Activated gamma-delta T cell (primary cell): ENCODE data around the gene CDK7.
A peak's percentile ranks its signal among the peaks of the same experiment; 100 is the strongest.
"Not testable (repeated sequence)": the region's sequence is repeated elsewhere in the genome, so short reads cannot be mapped to it uniquely, and the experiment has no call there.

Experiments
- DNase-seq: peaks from one replicate; lab custom pipeline; 2025; lab: John Stamatoyannopoulos, UW
- total RNA-seq, 2 donors: gene quantifications; one replicate each; lab custom pipeline; 2026; lab: John Stamatoyannopoulos, UW

CDK7 gene
- 27.7 to 28.7 reads per million in 2 donors for total RNA-seq

DNA sequence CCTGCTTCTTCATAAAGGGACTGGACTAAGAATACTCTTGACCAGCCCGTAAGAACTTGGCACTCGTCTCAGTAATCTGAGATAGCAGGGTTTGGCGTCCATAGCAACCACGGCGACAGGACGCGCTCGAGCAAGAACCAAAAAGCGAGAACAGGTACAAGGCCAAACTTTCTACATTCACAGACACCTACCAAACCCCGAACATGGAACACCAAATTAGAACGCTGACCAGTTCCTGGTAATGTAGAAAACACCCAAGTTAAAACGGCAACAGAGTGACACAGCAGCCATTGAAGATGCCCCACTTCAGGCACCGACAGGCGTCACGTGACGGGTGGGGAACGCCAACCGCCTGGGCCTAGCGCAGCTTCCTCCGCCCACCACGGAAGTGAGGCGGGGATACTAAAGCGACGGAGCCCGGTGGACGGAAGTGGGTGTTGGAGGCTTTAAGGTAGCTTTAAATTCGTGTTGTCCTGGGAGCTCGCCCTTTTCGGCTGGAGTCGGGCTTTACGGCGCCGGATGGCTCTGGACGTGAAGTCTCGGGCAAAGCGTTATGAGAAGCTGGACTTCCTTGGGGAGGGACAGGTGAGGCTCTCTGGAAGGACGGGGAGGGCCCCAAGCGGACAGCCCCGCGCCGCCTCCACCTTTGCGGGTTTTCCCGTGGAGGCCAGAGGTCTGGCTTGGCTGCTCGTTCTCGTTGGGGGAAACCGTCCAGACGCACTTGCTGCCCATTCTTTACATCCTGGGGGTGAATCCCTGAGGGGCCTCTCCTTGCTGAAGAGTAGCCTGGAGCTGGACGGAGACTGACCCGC lies at the start of gene CDK7:
Gene CDK7, plus strand, starts transcription at position 430 of the 812 bp plus-strand sequence. Its CDS starts 90 bp downstream, at position 520.
- DNase-seq: peak; percentile 77

DNA sequence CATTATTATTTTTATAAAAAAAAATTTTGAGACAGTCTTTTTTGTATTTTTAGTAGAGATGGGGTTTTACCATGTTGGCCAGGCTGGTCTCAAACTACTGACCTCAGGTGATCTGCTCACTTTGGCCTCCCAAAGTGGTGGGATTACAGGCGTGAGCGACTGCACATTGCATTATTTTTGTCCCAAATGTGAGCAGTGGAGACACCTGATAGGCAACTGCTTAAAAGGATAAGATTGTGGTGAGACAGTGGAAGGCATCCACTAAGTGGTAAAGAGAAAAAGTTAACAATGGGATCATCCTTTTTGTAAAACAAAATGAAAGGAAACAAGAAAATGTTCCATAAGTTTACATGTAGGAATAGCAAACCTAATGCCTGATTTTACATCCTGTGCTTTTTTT lies 47.3 kb upstream of the CDK7 start:
- no peak for DNase-seq

DNA sequence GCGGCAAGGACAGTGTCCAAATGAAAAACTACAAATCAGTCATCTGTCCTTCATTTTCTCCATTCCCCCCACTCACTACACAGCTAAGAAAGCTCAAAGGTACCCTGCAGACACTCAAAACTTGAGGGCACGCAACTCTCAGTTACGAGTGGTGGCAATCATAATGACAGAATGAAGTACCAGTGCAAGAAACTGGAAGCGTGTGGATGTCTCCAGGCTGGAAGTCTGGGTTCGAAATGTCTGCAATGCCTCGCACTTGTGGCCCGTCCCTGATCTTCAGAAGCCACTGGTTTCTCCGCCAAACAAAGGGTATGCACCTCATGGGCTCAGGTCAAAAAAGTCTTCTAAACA lies 45.9 kb upstream of the CDK7 start:
- no peak for DNase-seq

DNA sequence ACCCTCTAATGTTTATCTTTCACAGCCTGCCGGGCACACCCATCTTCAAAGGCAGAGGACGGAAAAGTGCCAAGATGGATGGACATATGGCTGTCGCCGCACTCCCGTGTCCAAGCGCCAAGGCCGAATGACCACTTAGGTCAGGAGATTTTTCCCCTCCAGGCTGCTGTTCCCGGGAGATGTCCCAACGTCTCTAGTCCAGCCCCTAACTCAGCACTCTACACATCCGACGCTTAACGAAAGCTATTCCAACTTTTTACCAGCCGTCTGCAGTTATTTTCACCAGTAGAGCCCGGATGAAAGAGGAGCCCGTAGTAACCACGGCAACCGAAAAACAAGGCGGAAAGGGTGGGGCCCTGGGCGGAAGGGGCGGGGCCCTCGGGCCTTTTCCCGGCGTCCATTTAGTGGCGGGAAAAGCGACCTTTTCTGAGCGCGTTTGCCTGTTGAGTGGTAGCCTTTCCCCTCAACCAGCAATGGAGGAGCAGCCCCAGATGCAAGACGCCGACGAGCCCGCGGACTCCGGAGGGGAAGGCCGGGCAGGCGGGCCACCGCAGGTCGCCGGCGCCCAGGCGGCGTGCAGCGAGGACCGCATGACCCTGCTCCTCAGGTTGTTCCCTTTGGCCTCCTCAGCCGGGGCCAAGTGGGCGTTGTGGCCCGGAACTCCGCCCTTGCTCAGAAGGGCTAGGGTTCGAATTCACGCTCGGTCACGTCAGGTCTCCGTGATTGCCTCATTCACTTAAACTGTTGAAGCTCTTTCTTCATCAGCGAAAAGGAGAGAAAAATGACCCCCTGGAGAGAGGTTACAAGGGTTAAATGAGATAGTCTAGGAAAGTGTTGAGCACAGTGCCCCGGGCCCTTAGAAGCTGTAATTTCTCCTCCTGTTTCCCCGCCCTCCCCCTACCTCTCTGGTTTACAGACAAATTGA lies 45.3 kb upstream of the CDK7 start, which contains the start of gene CENPH:
Gene CENPH, plus strand, starts transcription at position 422 of the 925 bp plus-strand sequence. Its CDS starts 52 bp downstream, at position 474.
- peak; percentile 67 for DNase-seq

DNA sequence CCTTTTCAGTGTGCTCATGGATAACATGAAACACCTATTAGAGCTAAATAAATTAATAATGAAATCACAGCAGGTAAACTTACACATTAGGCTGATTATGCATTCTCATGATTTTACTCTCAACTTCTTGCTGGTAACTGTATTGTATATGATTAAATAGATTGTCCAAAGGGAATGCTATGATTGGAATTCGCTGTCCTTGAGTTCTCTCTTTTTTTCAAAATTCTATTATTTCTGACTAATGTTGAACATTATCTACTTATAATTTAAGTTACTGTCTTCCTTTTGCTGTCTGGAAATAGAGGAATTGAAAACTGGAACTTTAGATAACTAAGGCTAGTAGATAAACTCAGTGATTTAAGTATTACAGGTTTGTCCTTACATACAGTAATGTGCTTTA lies 32.2 kb upstream of the CDK7 start:
- no peak for DNase-seq

DNA sequence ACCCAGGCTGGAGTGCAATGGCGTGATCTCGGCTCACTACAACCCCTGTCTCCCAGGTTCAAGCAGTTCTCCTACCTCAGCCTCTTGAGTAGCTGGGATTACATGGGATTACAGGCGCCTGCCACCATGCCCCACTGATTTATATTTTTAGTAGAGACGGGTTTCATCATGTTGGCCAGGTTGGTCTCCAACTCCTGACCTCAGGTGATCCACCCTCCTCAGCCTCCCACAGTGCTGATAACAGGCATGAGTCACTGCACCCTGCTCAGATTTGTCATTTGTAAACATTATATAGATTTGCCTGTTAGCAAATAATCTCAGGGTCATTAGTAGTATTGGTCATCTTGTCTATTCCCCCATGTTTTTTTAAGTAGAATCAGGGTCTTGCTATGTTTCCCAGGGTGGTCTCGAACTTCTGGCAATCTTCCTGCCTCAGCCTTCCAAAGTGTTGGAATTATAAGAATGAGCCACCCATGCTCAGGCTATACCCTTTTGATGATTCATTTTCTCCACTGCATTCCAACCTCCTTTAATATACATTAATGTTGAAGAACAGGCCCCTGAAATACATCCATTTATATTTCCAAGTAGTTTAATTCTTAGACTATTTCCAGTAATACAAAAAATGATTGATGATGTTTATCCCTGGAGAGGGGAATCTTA lies 28.0 kb upstream of the CDK7 start:
- no peak for DNase-seq

DNA sequence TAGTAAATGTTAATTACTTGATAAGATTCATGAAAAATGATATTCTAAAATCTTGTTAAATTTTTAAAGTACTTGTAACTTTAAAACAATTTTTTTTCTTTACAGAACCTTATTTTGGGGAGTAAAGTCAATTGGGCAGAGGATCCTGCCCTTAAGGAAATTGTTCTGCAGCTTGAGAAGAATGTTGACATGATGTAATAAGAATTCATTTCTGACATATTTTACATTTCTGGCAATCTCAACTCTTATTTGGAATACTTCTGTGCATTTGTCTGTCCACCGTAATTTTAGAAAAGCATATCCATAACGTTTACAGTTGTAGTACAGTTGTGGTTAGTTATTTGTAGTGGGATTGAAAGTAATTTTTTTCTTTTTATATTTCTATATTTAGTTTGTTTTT lies 25.1 kb upstream of the CDK7 start:
- no peak for DNase-seq

DNA sequence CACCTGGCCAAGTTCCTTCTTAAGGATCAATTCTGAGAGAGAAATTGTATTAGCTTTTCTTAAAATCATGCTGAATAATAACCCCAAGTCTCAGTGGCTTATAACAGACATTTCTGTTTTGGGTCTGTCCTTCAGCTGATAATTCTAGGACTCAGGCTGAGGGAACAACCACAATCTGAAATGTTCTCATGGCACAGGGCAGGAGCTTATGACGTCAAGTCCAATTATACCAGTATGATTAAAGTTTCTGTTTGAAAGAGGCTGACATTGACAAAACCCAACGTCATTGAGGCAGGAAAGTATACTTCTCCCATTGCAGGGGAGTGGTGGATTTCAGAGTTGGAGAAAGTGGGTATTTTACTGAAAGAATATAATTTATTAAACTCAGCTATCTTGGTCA lies 23.5 kb upstream of the CDK7 start:
- DNase-seq: no peak

DNA sequence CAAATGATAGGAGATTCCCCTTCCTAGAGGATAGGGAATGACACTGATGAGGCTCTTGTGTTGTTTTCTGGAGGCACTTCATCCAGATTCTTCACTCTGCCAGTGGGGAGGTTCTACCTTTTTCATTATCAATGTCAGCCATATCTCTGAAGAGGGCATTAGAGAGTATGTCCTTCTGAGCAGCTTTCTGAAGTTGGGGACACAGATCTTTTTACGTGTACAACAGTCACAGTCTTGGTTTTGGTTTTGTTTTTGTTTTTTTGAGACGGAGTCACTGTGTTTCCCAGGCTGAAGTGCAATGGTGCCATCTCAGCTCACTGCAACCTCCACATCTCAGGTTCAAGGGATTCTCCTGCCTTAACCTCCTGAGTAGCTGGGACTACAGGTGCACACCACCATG lies 22.7 kb upstream of the CDK7 start:
- no peak for DNase-seq

DNA sequence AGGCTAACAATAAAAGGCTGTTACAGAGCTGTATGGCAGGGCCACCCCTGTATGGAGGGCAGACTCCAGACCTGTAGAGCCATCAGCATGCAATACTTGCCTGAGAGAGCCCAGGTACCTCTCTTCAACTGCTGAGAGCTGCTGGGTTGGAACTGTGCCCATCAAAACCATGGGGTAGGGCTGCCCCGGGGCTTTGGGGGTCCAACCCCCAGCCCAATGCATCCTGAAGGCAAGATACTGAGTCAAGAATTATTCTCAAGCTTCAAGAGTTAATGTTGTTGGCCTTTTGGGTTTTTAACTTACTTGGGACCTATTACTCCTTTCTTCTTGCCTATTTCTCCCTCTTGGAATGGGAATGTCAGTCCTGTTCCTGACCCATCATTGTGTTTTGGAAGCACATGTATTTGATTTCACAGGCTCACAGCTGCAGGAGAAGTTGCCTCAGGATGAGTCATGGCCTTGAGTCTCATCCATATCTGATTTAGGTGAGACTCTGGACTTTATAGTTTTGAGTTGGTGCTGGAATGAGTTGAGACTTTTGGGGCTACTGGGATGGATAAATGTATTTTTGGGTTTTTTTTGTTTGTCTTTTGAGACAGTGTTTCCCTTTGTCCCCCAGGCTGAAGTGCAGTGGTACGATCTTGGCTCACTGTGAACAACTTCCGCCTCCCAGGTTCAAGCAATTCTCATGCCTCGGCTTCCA lies 21.0 kb upstream of the CDK7 start:
- DNase-seq: no peak

DNA sequence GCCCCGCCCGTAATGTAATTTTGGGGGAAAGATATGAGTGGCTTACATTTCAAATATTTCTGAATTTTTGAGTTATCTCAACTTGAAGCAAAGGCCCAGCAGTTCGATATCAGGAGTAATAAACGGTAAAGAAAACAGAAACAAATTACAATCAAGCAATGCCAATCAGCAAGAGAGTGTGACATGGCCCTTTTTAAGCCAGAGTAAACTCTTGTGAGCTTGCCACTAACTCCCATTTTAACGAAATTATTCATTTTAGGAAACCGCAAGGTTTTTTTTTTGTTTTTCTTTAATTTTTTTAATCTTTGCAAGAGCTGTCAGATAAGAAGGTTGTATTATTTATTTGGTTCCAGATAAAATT lies 17.6 kb upstream of the CDK7 start:
- DNase-seq: no peak

DNA sequence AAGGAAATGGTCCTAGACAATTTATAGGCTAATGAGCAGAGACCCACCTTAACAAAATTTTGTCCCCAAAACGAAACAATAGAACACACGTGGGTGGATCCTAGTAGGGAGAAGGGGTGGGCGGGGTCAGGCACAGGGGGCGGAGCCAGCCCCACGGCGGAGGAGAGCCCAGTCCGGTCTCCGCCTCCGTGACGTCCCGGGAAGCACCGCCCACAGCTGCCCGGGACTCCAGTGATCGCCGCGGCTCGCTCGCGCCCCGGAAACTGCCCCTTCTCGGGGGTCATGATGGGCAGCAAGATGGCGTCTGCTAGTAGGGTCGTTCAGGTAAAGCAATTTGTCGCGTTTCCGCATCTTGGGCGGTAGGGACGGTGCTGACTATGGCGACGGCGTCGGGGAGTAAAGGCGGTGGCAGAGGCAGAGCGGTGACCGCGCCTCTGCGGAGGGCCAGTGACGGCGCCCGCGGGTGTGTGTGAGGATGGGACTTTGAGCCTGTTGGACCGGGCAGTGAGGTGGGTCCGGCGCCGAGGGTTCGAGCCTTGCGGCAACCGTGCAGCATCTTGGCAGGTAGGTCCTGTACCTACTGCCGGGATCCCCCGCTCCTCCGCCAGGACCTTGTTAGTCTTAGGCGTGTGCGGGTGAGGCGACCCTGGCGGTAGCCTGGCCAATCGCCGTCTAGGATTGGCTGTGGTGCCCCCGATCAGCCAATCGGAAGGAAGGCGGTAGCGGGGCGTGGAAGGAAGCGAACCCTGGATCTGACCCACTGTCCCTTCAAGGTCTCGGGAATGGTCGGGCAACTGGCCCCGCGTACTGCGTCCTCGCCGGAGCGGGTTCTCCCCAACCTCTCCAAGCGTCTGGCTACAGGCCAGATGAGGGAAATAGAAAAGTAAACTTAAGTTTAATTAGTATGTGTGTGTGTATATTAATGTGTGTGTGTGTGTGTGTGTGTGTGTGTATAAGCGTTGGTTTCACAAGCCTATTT lies 16.8 kb upstream of the CDK7 start:
- peak; percentile 94 for DNase-seq

DNA sequence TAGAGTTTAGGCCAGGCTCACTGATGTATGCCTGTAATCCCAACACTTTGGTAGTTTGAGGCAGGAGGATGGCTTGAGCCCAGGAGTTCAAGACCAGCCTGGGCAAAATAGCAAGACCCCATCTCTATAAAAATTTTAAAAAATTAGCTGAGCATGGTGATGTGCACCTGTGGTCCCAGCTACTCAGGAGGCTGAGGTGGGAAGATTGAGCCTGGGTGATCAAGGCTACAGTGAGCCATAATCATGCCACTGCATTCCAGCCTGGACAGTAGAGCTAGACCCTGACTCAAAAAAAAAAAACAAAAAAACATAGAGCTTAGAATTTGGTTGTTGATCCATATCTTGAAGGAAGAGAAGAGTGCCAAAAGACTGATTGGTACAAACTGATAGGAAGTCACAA lies 14.7 kb upstream of the CDK7 start:
- DNase-seq: no peak

DNA sequence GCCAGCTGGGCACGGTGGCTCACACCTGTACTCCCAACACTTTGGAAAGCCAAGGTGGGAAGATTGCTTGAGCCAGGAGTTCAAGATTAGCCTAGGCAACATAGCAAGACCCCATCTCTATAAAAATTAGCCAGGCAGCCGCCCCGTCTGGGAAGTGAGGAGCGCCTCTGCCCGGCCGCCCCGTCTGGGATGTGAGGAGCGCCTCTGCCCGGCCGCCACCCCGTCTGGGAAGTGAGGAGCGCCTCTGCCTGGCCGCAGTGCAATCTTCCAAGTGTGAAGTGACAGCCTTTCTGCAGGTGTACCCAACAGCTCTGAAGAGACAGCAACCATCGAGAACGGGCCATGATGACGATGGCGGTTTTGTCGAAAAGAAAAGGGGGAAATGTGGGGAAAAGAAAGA lies 14.3 kb upstream of the CDK7 start:
- not testable (repeated sequence) for DNase-seq

DNA sequence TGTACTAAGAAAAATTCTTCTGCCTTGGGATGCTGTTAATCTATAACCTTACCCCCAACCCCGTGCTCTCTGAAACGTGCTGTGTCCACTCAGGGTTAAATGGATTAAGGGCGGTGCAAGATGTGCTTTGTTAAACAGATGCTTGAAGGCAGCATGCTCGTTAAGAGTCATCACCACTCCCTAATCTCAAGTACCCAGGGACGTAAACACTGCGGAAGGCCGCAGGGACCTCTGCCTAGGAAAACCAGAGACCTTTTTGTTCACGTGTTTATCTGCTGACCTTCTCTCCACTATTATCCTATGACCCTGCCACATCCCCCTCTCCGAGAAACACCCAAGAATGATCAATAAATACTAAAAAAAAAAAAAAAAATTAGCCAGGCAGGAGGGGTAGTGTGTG lies 13.9 kb upstream of the CDK7 start:
- not testable (repeated sequence) for DNase-seq

DNA sequence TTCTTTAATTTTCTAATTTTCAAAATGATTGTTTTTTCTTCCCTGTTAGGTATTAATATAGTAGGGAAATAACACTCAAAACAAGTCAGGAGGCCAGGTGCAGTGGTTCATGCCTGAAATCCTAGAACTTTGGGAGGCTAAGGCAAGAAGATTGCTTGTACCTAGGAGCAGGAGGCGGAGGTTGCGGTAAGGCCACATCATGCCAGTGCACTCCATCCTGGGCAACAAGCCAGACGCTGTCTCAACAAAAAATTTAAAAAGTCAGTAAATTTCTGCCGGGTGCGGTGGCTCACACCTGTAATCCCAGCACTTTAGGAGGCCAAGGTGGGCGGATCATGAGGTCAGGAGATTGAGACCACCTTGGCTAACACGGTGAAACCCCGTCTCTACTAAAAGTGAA lies 10.2 kb upstream of the CDK7 start:
- DNase-seq: no peak

DNA sequence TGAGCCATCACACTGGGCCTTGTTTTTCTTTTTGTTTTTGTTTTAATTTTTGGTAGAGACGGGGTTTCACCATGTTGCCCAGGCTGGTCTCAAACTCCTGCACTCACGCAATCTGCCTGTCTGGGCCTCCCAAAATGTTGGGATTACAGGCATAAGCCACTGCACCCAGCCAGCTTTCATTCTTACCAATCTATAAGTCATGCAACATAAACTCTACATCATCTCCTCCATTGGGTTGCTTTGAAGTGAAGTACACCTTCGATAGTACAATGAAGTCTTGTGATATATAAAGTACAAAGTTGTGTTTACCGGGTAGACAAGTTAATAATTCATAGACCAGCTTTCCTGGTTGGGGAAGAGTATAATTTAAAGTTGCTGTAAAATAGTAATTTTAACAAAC lies 8.8 kb upstream of the CDK7 start:
- no peak for DNase-seq

DNA sequence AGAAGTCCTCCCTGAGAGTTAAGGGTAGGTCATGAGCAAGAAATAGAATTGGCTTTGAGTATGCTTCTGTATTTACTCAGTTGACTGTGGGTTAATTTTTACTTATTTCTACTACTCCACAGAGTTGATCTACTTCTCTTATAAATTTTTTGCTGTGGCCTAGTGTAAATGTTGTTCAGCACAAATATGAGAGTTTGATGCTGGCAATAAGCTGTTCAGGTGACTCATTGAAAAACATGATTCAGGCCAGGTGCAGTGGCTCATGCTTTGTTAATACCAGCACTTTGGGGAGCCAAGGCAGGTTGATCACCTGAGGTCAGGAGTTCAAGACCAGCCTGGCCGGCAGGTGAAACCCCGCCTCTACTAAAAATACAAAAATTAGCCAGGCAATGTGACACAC lies 4.5 kb upstream of the CDK7 start:
- DNase-seq: no peak

DNA sequence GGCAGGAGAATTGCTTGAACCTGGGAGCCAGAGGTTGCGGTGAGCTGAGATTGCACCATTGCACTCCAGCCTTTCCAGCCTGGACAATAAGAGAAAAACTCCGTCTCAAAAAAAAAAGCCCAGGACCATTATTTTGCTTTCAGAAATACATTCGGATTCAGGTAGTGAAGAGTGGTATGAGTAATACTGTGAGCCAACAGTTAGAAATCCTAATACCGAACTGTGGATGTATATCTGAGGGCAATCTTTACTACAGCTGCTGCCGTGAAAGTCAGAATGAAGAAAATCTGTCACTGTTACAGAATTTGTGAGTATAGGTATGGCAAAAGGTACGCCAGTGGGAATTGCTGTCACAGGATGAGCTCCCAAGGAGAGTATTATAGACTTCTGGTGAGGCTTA lies 3.4 kb upstream of the CDK7 start:
- DNase-seq: no peak

DNA sequence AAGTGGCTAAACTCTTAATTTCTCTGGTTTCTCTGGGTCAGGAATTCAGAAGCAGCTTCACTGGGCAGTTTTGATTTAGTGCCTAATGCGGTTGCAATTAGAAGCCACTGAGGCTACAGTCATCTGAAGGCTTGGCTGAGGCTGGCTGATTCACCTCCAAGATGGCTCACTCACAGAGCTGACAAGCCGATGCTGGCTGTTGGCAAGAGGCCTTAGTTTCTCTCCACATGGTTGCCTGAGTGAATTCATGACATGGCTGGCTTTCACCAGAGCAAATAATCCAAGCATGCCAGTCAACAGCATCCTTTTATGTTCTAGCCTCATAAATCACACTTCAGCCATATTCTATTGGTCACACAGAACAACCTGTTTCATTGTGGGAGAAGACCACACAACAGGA lies 2.8 kb upstream of the CDK7 start:
- no peak for DNase-seq

DNA sequence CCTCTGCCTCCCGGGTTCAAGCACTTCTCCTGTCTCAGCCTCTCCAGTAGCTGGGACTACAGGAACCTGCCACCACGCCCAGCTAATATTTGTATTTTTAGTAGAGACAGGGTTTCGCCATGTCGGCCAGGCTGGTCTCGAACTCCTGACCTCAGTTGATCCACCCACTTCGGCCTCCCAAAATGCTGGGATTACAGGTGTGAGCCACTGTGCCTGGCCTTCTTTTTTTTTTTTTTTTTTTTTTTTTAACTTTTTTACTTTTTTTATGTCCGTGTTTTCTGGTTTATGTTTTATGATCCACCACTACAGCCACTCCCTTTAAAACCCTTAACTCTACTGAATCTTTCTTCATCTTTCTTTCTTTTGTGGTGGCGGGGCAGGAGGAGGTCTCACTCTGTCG lies 2.0 kb downstream of the CDK7 start:
- DNase-seq: not testable (repeated sequence)
